NCI-H2081 (cell line): Measurements from ENCODE around the gene NLRP5.
"Not testable (repeated sequence)": the region's sequence is repeated elsewhere in the genome, so short reads cannot be mapped to it uniquely, and the experiment has no call there.

Source experiments
- DNase-seq, 2 experiments: peaks; one replicate each; lab custom pipeline; 2025; lab: John Stamatoyannopoulos, UW

NLRP5 gene

DNA sequence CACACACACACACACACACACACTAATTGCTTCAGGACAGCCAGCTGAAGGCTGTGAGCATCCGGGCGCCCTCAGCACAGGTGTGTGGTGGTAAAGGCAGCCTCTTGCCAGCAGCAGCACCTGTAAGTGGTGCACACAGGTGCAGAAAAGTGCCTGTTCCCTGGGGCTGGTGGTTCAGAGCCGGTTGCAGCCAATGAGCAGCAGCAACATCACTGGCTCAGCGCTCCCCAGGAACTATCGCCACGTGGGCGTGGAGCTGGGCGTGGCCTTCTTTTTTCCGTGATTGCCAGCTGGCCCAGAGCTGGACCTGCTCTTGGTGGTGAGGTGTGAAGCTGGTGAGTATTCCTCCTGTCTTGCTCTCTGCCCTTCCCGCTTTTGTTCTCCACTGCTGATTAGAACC, at the start of gene NLRP5:
TSS of gene NLRP5 (plus strand) at position 289 of the 400 bp plus-strand sequence.
- DNase-seq, result peak in 1 of 2 experiments; percentile 28

DNA sequence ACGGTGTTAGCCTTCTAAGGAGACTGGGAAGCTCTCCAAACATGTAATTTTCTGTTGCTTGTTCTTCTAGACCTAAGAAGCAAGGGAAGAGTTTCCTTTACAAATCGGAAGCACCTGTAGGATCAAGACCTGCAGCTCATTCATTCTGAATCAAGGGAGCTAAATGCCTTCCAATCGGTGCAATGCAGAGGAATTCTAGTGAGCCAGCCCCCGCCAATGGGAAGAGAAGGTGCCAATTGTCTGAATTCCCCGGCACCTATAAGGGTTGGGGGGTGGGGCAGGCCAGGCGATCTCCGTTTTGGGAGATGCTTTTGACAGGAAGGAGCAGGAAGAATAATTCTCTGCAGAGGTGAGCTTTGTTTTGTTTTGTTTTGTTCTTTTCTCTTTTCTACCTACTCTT, 47.4 kb upstream of the NLRP5 start:
- no peak for DNase-seq

DNA sequence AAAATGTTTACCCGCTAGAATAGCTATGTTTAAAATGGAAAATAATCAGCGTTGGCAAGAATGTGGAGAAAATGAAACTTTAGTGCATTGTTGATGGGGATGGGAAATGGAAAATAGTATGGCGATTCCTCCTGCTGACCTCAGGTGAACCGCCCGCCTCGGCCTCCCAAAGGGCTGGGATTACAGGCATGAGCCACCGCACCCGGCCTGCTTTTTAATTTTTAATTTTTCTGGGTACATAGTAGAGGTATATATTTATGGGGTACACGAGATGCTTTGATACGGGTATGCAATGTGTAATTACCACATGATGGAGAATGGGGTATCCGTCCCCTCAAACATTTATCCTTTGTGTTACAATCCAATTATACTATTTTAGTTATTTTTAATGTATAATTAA, 46.3 kb upstream of the NLRP5 start:
- no peak for DNase-seq

DNA sequence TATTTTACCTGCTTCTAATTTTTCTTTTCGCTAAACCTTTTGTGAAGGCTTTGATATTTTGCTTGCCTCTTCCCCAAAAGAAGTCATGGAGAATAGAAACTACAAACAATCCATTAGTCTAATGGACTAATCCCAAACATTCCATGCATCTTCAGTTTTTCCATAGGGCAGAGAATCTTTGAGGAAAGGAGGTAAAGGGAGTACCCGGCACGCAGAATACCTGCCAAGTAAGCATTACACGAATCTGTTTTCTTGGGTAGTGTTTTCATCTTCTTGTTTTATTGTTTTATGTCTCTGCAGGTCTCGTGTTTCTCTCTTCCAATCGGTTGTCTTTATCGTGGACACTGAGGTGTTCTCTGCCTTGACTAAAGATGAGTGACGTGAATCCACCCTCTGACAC, 39.0 kb upstream of the NLRP5 start, which contains the start of gene NLRP8:
TSS of gene NLRP8 (plus strand) at position 301 of the 400 bp plus-strand sequence.
- no peak for DNase-seq

DNA sequence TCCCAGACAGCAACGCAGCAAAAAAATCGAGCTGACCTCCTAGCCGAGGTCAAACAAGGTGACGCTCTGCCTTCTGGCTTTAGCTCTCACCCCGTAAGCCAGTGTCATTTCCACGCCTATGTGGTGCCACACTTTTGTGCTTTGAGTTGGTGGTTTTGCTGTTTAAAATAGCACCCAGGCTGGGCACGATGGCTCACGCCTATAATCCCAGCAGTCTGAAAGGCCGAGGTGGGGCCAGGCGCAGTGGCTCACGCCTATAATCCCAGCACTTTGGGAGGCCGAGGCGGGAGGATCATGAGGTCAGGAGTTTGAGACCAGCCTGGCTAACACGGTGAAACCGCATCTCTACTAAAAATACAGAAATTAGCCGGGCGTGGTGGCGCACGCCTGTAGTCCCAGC, 36.0 kb upstream of the NLRP5 start:
- DNase-seq, result not testable (repeated sequence)

DNA sequence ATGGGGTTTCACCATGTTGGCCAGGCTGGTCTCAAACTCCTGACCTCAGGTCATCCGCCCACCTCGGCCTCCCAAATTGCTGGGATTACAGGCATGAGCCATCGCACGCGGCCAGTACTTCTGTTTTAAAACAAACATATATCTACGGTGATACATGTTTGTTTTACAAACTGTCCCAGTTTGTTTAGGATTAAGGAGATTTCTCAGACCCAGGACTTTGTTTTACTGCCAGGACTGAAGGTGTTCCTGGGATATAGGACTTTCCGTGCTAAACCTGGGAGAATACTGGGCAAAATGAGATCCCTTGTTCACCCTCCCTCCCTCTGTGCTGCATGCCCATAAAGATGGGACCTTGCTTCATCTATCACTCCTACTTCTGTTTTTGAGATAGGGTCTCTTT, 30.1 kb upstream of the NLRP5 start:
- no peak for DNase-seq

DNA sequence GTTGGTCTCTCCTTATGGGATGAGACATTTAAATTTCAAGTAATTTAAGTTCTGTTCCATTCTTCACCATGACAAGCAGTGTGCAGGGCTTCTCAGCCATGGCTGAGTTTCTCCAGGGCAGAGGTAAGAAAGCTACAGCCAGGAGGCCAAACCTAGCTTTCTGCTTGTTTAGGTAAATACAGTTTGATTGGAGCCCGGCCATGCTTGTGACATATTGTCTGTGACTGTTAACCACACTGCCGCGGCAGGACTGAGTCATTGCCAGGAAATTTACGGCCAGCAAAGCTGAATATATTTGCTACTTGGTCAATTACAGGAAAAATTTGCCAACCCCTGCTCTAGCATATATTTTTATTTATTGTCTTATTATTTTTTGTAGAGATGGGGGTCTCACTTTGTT, 28.2 kb upstream of the NLRP5 start:
- no peak for DNase-seq

DNA sequence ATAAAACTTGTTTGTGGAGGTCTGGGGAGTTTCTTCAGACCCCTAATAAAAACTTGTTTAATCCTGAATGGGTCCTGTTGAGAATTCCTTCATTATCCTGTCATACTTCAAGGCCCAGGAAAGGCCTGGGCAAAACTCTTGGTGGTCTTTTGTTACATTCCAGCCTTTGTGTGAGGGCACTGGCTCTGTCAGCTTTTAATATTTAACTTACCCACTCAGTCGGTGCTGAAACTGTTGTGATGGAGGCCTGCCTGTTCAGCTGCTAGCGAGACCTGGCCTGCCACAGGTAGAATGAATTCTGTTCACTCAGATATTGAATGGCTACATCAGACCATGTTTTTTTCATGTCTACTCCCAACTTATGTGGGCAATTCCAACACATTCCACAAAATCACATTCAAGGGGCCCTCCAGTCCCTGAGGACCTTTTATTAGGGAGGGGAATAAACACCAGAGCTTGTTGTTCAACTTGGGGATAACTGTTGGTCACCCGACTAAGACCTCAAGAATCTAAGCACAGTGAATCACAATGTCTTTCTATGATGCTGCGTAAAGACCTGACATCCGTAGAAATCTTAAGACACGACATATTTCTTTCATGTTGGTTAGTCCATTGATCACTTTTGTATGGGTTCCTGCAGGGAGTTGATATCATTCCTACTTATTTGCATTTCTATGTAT, 26.4 kb upstream of the NLRP5 start:
- DNase-seq, result no peak

DNA sequence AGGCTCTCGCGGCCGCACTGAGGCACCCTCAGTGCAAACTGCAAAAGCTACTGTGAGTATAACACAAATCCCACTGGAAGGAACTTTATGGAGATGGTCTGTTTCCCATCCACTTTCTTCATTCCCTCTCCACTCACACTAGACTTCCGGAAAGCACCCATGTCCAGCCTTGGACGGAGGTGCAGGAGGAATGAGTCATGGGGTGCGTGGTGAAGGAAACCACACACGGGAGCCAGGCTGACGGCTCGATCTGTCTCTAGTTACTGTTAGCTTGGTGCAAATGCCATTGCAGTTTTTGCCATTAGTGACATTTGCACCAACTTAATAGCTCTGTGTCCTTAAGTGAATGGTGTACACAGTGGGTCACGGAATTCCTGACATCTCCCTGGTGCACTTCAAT, 24.4 kb upstream of the NLRP5 start:
- DNase-seq, result no peak

DNA sequence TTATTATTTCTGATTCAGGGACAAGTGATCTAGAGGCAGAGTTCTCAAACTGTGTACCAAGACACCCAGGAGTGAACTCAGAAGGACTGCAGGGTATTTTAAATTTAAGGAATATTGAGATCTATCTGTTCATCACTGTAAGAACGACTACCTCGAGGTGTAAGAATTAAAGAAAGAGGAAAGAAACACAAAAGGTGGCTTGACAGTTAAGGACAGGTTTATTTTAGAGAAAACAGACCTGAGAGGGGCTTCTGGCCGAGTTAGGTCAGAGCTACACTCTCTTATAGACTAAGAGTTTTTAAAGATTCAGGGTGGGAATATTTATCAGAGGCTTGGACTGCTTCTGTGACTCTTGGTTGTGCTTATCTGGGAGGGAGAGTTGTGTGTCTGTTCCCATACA, 12.6 kb upstream of the NLRP5 start:
- DNase-seq, result no peak

DNA sequence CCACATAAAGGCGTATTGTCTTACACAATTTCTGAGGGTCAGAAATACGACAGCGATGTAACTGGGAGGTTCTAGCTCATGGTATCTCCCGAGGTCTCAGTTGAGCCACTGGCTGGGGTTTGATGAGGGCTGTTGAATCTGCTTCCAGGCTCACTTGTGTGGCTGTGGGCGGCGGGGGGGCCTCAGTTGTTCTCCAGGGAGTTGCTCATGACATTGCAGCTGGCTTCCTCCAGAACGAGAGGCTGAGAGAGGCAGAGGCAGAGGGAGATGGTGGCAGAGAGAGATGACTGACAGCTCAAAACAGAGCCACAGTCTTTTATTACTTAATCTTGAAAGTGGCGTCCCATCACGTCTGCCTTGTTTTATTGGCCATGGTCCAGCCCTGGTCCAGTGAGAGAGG, 6.2 kb upstream of the NLRP5 start:
- no peak for DNase-seq

DNA sequence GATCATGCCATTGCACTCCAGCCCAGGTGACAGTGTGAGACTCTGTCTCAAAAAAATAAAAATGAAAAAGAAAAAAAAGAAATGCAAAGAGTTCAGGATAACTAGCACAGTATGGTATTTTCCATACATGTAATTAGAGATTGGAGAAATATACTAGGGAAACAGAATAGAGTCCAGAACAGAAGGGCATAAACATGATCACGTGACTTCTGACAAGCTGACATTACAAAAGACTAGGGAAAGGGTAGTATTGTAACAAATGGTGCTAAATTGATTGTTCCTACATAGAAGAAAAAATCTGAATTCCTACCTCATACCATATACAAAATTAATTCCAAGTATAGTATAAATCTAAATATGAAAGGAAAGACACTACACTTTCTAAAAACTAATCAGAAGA, 1.3 kb upstream of the NLRP5 start:
- no peak for DNase-seq

DNA sequence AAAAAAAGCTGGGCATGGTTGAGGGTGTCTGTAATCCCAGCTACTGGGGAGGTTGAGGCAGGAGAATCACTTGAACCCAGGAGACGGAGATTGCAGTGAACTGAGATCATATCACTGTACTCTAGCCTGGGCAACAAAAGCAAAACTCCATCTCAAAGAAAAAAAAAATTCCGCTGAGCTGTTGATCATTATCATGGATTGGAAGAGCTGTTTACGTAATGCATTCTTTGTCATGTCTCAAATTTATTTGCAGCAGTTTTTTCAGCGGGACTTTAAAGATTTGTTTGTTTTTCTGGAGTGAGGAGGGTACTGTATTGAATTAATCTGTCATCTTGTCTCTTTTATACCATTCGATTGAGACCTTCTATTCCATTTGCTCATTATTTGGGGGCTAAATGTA, 4.3 kb downstream of the NLRP5 start:
- no peak for DNase-seq

DNA sequence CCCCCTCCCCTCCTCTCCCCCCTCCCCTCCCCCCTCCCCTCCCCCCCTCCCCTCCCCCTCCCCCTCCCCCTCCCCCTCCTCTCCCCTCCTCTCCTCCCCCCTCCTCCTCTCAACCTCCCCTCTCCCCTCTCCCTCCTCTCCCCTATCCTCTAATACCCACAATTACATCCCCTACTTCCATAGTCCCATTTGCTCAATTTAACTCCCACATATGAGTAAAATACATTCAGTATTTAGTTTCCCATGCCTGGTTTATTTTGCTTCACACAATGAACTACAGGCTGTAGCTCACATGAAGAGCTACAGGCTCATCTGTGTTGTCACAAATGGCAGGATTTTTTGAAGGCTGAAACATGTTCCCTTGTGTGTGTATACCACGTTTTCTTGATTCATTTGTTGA, 6.9 kb downstream of the NLRP5 start:
- no peak for DNase-seq

DNA sequence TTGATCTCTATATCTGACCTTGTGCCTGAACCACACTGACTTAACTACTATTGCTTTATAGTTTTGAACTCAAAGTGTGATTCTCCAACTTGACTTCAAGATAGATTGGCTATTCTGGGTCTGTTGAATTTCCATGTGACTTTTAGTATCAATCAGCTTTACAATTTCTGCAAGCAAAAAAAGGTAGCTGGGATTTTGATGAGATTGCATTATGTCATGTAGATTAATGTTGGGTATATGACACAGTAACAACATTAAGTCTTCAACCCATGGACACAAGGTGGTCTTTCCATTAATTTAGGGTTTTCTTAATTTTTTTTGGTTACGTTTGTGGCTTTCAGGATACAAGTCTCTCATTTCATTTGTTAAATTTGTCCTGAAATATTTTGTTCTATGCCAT, 28.2 kb downstream of the NLRP5 start:
- DNase-seq, result no peak

DNA sequence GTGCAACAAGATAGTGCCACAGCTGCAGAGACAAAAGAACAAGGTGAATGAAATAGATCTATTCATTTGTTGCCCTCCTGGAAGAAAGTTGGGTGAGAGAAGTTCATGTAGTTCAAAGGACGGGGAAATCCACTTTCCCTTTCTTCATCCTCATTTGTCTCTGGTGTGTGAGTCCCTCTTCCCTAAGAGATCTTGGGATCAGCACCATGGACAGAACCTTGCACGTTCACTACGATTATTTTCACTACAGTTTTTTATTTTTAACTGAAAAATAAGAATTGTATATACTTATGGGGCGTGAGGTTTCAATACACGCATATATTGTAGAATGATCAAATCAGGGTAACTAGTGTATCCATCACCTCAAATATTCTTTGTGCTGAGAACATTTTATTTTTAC, 29.2 kb downstream of the NLRP5 start:
- DNase-seq, result no peak

DNA sequence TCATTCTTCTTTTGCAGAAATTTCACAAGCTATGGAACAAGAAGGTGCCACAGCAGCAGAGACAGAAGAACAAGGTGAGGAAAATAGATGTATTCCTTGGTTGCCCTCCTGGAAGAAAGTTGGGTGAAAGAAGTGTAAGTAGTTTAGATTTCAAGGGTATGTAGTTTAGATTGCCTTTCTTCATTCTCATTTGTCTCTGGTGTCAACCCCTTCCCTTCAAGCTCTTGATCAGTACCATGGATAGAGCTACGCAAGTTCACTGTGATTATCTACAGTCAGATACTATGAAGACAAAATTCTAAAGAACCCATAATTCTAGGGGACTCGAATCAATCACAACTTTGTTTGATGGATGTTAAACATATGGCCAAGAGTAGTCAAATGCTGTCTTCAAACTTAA, 32.8 kb downstream of the NLRP5 start:
- not testable (repeated sequence) for DNase-seq

DNA sequence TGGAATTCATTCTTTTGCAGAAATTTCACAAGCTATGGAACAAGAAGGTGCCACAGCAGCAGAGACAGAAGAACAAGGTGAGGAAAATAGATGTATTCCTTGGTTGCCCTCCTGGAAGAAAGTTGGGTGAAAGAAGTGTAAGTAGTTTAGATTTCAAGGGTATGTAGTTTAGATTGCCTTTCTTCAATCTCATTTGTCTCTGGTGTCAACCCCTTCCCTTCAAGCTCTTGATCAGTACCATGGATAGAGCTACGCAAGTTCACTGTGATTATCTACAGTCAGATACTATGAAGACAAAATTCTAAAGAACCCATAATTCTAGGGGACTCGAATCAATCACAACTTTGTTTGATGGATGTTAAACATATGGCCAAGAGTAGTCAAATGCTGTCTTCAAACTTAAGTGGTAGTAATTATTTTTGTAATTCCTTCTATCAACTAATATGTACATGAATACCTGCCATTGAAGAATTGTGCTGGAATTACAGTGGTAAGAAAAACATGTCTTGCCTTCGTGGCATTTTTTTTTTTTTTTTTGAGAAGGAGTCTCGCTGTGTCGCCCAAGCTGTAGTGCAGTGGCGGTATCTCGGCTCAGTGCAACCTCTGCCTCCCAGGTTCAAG, 33.9 kb downstream of the NLRP5 start:
- DNase-seq, result not testable (repeated sequence)

DNA sequence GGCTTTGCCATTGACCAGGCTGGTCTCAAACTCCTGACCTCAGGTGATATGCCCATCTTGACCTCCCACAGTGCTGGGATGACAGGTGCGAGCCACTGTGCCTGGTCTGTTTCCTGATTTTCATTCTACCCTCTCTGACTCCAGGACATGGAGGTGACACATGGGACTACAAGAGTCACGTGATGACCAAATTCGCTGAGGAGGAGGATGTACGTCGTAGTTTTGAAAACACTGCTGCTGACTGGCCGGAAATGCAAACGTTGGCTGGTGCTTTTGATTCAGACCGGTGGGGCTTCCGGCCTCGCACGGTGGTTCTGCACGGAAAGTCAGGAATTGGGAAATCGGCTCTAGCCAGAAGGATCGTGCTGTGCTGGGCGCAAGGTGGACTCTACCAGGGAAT, 40.2 kb downstream of the NLRP5 start:
- DNase-seq, result no peak

DNA sequence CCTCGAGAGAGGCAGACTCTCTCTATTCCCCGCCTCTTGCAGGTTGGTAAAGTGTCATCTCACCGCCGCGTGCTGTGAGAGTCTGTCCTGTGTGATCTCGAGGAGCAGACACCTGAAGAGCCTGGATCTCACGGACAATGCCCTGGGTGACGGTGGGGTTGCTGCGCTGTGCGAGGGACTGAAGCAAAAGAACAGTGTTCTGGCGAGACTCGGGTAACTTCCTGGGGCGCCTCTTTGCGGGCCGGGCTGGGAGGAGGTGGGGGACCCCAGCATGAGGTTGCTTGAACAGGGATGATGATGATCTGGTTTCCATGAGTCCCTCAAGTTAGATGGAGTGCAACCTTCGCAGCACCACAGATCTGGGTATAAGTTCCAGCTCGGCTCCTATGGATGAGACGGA, 67.0 kb downstream of the NLRP5 start:
- DNase-seq, result no peak

DNA sequence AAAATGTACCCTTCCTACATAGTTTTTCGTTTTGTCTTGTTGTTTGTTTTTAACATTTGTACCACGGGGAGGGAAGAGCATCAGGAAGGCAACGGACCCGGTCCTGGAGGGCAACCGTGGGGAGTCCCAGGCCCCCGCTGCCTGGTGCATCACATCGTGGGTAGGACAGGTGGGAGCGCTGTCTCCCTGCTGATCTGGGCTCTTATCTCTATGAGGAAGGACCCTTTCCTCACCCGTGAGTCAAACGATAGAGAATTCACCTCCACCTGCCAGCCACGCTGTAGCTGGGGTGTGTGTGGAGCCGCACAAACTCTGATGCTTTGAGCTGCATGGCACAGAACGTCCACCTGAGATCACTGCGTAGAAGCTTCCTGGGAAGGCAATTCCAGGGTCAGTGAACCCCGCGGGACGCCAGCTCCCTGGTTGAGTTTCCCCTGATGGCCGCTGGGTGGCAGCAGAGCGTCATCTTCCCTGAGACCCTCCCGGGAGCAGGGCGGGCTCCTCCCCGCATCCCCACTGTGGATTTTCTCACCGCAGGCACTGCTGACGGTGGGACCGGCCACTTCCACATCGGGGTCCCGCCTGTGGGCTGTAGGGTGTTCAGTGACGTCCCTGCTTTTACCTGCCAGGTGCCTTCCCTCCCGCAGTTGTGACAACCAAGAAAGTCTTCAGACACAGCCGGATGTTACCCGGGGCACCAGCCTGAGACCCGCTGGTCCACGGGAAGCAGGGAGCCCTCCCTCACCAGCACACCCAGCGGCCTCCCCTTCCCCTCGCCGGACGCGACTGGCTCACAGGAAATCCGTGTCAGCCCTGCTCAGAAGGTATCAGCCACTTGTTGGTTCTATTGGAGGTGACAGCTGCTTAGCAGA, 79.8 kb downstream of the NLRP5 start:
- DNase-seq, result peak; percentile 50 to 56

DNA sequence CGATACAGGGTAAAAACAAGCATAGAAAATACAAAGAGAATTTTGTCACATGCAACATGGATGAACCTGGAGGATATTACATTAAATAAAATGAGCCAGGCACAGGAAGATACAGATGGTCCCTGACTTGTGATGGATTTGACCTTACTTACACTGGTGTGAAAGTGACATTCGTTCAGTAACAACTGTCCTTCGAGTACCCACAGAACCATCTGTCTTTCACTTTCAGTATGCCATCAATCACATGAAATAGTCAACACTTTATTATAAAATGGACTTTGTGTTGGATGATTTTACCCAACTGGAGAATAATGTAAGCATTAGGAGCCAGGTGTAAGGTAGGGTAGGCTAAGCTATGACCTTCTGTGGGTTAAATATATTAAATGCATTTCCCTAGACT, 83.1 kb downstream of the NLRP5 start:
- DNase-seq, result no peak

DNA sequence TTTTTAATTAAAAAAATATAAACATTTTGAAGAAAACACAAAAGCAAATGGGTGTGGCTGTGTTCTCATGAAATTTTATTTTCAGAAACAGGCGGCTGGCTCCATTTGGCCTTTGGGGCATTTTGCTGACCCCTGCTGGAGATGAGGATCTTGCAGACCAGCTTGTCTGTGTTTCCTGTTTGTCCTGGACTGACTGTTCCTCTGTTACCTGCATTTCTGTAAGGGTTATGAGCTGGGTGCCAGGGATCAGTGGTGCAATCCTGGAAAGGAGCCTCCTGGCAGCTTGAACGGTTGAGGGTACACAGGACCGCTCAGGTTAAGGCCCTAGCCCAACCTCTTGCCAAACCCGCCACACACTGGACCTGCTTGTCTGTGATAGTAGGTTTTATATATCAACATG, 84.6 kb downstream of the NLRP5 start:
- no peak for DNase-seq
